SK-N-SH (cell line): ENCODE measurements around the gene MRPS30. TPM values are rescaled to one million over a fixed set of nuclear protein-coding genes. Genes with fewer than 3 reads are reported as not detected.

Experiments
- CTCF ChIA-PET: fragments of 300-600, 350-600 bp; formaldehyde crosslinking; extraction: SDS; loops from one replicate; lab custom pipeline; 2021; lab: Yijun Ruan, JAX
- POLR2A ChIA-PET: fragments of 350-600 bp; sonication (Branson Sonifier 250); formaldehyde crosslinking; extraction: SDS; loops from one replicate; lab custom pipeline; 2020; ENCODE audit warnings: antibody characterized with exemption, inconsistent platforms; lab: Yijun Ruan, JAX
- DNase-seq: peaks from one replicate; pipeline ENCODE4 v3.0.0; 2012
- H2AFZ ChIP-seq: fragments of 200-600 bp; sonication (generic); 2 replicates; pipeline ENCODE4 v1.8.1; 2016; ENCODE audit warnings: antibody characterized with exemption, mild to moderate bottlenecking, low read depth
- H3F3A ChIP-seq: fragments of 200-600 bp; sonication (generic); replicated peaks from 2 replicates; pipeline ENCODE3; 2016; ENCODE audit warnings: antibody characterized with exemption, mild to moderate bottlenecking; ENCODE audit not compliant: insufficient read depth
- H3K27ac ChIP-seq, 2 experiments: fragments of 200-500 bp in 1 of 2; fragments of 200-600 bp in 1 of 2; sonication (Bioruptor generic) in 1 of 2; sonication (generic), shearing (Covaris generic) in 1 of 2; 2 replicates each; pipeline versions ENCODE4 v1.5.1 to v1.6.1; 2014 to 2016; ENCODE audit warnings: low read depth in 2 of 2, inconsistent platforms in 1 of 2, low read length in 1 of 2, mild to moderate bottlenecking in 1 of 2, mixed read lengths in 1 of 2
- H3K27me3 ChIP-seq: fragments of 200-600 bp; sonication (generic), shearing (Covaris generic); 2 replicates; pipeline ENCODE4 v1.6.1; 2016; ENCODE audit warnings: mixed run types; ENCODE audit not compliant: insufficient read depth
- H3K36me3 ChIP-seq, 2 experiments: fragments of 200-500 bp in 1 of 2; fragments of 200-600 bp in 1 of 2; sonication (Bioruptor generic) in 1 of 2; sonication (generic) in 1 of 2; replicated peaks in 1 of 2; 2 replicates each; pipeline versions ENCODE3 to v1.5.1; 2014 to 2016; ENCODE audit warnings: low read length in 1 of 2, mild to moderate bottlenecking in 1 of 2; ENCODE audit not compliant: insufficient read depth in 2 of 2, control insufficient read depth in 1 of 2
- H3K4me1 ChIP-seq, 2 experiments: fragments of 200-500 bp in 1 of 2; fragments of 200-600 bp in 1 of 2; sonication (Bioruptor generic) in 1 of 2; sonication (generic), shearing (Covaris generic) in 1 of 2; 2 replicates each; pipeline versions ENCODE4 v1.5.1 to v1.6.1; 2014 to 2016; ENCODE audit warnings: low read depth in 1 of 2, low read length in 1 of 2, mixed run types in 1 of 2; ENCODE audit not compliant: insufficient read depth in 2 of 2, control insufficient read depth in 1 of 2
- H3K4me2 ChIP-seq: fragments of 200-600 bp; sonication (generic), shearing (Covaris generic); 2 replicates; pipeline ENCODE4 v1.6.1; 2017; ENCODE audit warnings: mixed run types
- H3K4me3 ChIP-seq, 2 experiments: fragments of 200-500 bp in 1 of 2; fragments of 200-600 bp in 1 of 2; sonication (Bioruptor generic) in 1 of 2; sonication (generic), shearing (Covaris generic) in 1 of 2; 2 replicates each; pipeline versions ENCODE4 v1.5.1 to v1.8.1; 2014 to 2016; ENCODE audit warnings: low read depth in 2 of 2, inconsistent platforms in 1 of 2, low read length in 1 of 2, mild to moderate bottlenecking in 1 of 2, mixed read lengths in 1 of 2, moderate library complexity in 1 of 2
- H3K79me2 ChIP-seq: fragments of 200-600 bp; sonication (generic); 2 replicates; pipeline ENCODE4 v1.8.1; 2017; ENCODE audit warnings: mild to moderate bottlenecking; ENCODE audit not compliant: insufficient read depth
- H3K9ac ChIP-seq: fragments of 200-600 bp; sonication (generic); 2 replicates; pipeline ENCODE4 v1.6.1; 2017; ENCODE audit warnings: mixed run types
- H3K9me2 ChIP-seq: fragments of 200-600 bp; sonication (generic); 2 replicates; pipeline ENCODE4 v1.6.1; 2017; ENCODE audit warnings: mixed run types
- H3K9me3 ChIP-seq: fragments of 200-600 bp; sonication (generic); 2 replicates; pipeline ENCODE4 v1.6.1; 2017; ENCODE audit warnings: mixed run types, mild to moderate bottlenecking, moderate library complexity
- H4K20me1 ChIP-seq: fragments of 200-600 bp; sonication (generic); 2 replicates; pipeline ENCODE4 v1.6.1; 2017; ENCODE audit warnings: mild to moderate bottlenecking, mixed run types; ENCODE audit not compliant: insufficient read depth
- CHD2 ChIP-seq: fragments of 150-350 bp; IDR thresholded peaks from 2 replicates; pipeline ENCODE4 v1.6.1; 2018; ENCODE audit warnings: low read length; ENCODE audit not compliant: partially characterized antibody
- CTCF ChIP-seq: fragments of 200-600 bp; sonication (generic); IDR thresholded peaks from 2 replicates; pipeline ENCODE4 v1.6.1; 2017; ENCODE audit warnings: antibody characterized with exemption, mild to moderate bottlenecking, moderate library complexity
- EP300 ChIP-seq, 2 experiments: IDR thresholded peaks; 2 replicates each; pipeline versions ENCODE4 v1.4.0 to v1.6.1; 2012; ENCODE audit warnings: borderline replicate concordance in 1 of 2, low read depth in 1 of 2, low read length in 1 of 2
- EZH2phosphoT487 ChIP-seq: fragments of 200-600 bp; sonication (generic); IDR thresholded peaks from 2 replicates; pipeline ENCODE4 v1.6.1; 2017; ENCODE audit warnings: low read depth, mixed run types, mild to moderate bottlenecking, antibody characterized with exemption, moderate library complexity, borderline replicate concordance
- FOSL2 ChIP-seq: IDR thresholded peaks from 2 replicates; pipeline ENCODE4 v1.4.0; 2012; ENCODE audit warnings: low read depth, mild to moderate bottlenecking, moderate library complexity, borderline replicate concordance
- FOXJ3 ChIP-seq: sonication (generic); formaldehyde crosslinking; IDR thresholded peaks from 2 replicates; pipeline ENCODE4 v1.5.1; 2020; ENCODE audit warnings: mild to moderate bottlenecking, missing genetic modification reagents
- FOXM1 ChIP-seq: IDR thresholded peaks from 2 replicates; pipeline ENCODE4 v1.4.0; 2012; ENCODE audit warnings: low read depth, mild to moderate bottlenecking
- GABPA ChIP-seq: IDR thresholded peaks from 2 replicates; pipeline ENCODE4 v1.4.0; 2012; ENCODE audit warnings: low read depth, mild to moderate bottlenecking
- GATA2 ChIP-seq: sonication (generic); formaldehyde crosslinking; IDR thresholded peaks from 2 replicates; pipeline ENCODE4 v1.5.0; 2020; ENCODE audit warnings: mild to moderate bottlenecking, missing genetic modification reagents
- IRF3 ChIP-seq: fragments of 150-350 bp; IDR thresholded peaks from 2 replicates; pipeline ENCODE4 v1.6.1; 2016; ENCODE audit warnings: mild to moderate bottlenecking, low read depth, low read length
- JUND ChIP-seq: IDR thresholded peaks from 2 replicates; pipeline ENCODE4 v1.4.0; 2012
- MEF2A ChIP-seq: IDR thresholded peaks from 2 replicates; pipeline ENCODE4 v1.4.0; 2012; ENCODE audit warnings: low read depth, borderline replicate concordance
- NFIC ChIP-seq: IDR thresholded peaks from 2 replicates; pipeline ENCODE4 v1.4.0; 2012; ENCODE audit warnings: borderline replicate concordance
- POLR2AphosphoS5 ChIP-seq: IDR thresholded peaks from 2 replicates; pipeline ENCODE4 v1.6.1; 2012; ENCODE audit warnings: low read depth, low read length
- RAD21 ChIP-seq: IDR thresholded peaks from 2 replicates; pipeline ENCODE4 v1.6.1; 2012; ENCODE audit warnings: mild to moderate bottlenecking, low read length
- RCOR1 ChIP-seq: fragments of 150-350 bp; IDR thresholded peaks from 2 replicates; pipeline ENCODE4 v1.6.1; 2017; ENCODE audit warnings: antibody characterized with exemption, low read length
- RXRA ChIP-seq: IDR thresholded peaks from 2 replicates; pipeline ENCODE4 v1.4.0; 2012; ENCODE audit warnings: low read depth, mild to moderate bottlenecking, borderline replicate concordance
- SIN3A ChIP-seq: IDR thresholded peaks from 2 replicates; pipeline ENCODE4 v1.6.1; 2012; ENCODE audit warnings: low read depth, mild to moderate bottlenecking, low read length, moderate library complexity, borderline replicate concordance
- SMC3 ChIP-seq: IDR thresholded peaks from 2 replicates; pipeline ENCODE4 v1.6.1; 2012; ENCODE audit warnings: low read depth, low read length, improper control_type of control experiment
- TCF12 ChIP-seq: IDR thresholded peaks from 2 replicates; pipeline ENCODE4 v1.4.0; 2012
- ZBTB33 ChIP-seq: IDR thresholded peaks from 2 replicates; pipeline ENCODE4 v1.4.0; 2012; ENCODE audit warnings: low read depth, borderline replicate concordance
- WGBS: methylation state at CpG from one replicate; pipeline ENCODE4 v1.1.6; 2017; ENCODE audit warnings: low lambda C conversion rate; 5-methylcytosine and 5-hydroxymethylcytosine counted together
- polyA plus RNA-seq, 3 experiments: library from polyadenylated mRNA; depleted of rRNA; stranded (reverse); fragments of >200 nt; gene quantifications; 2 replicates each; pipeline ENCODE4 v1.2.3, GENCODE V29; 2012

Gene MRPS30
- polyA plus RNA-seq, 1 of the 3 experiments (the other 2 are of a cell fraction) = 18.3 TPM

GRCh38 chr5:44769200-44769876, 39.4 kb upstream of the MRPS30 start:
- 23% methylated on average over 2 of the region's 2 CpGs for WGBS
- Histone ChIP-seq H3K79me2 (no peaks in the 10 kb centered on the region), H3K9me3 (no peaks in the 10 kb centered on the region), H3K4me3 (no peak overlapping the region), H3K27me3 (no peaks in the 10 kb centered on the region)
- CTCF ChIA-PET = no interaction called here
- TF ChIP-seq FOXJ3 (CRISPR knock-in tag) (no peak), SIN3A (no peak), GABPA (no peak), RCOR1 (no peak), GATA2 (CRISPR knock-in tag) (no peak), JUND (no peak), NFIC (no peak), POLR2AphosphoS5 (no peak), CHD2 (no peak), CTCF (no peak), EP300 (IDR thresholded peaks at IDR 0.05; ENCODE audit: borderline replicate concordance in 1 of 2, low read depth in 1 of 2, low read length in 1 of 2) (no peak)
- TF ChIP-seq, all 33 proteins: peak for 0
- Histone ChIP-seq H3K27ac (no peak overlapping the region), H3K4me2 (no peak overlapping the region), H3K4me1 (no peaks in the 10 kb centered on the region; a peak in 1 of 4 replicates), H3K36me3 (no peaks in the 10 kb centered on the region), H3F3A (no peaks in the 10 kb centered on the region), H2AFZ (no peak overlapping the region), H3K9ac (no peak overlapping the region), H3K9me2 (no peaks in the 10 kb centered on the region), H4K20me1 (no peaks in the 10 kb centered on the region)
- POLR2A ChIA-PET = no interaction called here
- DNase-seq = no peak

GRCh38 chr5:44769877-44770209, 38.9 kb upstream of the MRPS30 start:
- 61% methylated on average over 5 of the region's 5 CpGs for WGBS
- TF ChIP-seq TCF12 = no peak
- no peak for TF ChIP-seq CTCF
- TF ChIP-seq SIN3A = no peak
- TF ChIP-seq EZH2phosphoT487 = no peak
- no peak for TF ChIP-seq IRF3
- no peak for TF ChIP-seq NFIC
- no peak for TF ChIP-seq MEF2A
- no peak for TF ChIP-seq GABPA
- no peak for TF ChIP-seq RXRA
- no peak for TF ChIP-seq RAD21
- no peak for TF ChIP-seq FOXM1
- no peak for TF ChIP-seq ZBTB33
- no peak for TF ChIP-seq SMC3
- no peak for TF ChIP-seq FOSL2

More at GRCh38 chr5:44769877-44770209, 38.9 kb upstream of the MRPS30 start:
- Histone ChIP-seq H2AFZ (no peak overlapping the region), H3K27me3 (no peaks in the 10 kb centered on the region), H3K9ac (no peak overlapping the region), H3K4me2 (no peak overlapping the region), H3K27ac (no peak overlapping the region), H3K4me1 (no peaks in the 10 kb centered on the region; a peak in 1 of 4 replicates), H3K36me3 (no peaks in the 10 kb centered on the region), H3K79me2 (no peaks in the 10 kb centered on the region), H3K9me3 (no peaks in the 10 kb centered on the region), H3F3A (no peaks in the 10 kb centered on the region), H4K20me1 (no peaks in the 10 kb centered on the region), H3K9me2 (no peaks in the 10 kb centered on the region), H3K4me3 (no peak overlapping the region)
- POLR2A ChIA-PET = no interaction called here
- CTCF ChIA-PET = no interaction called here
- DNase-seq = no peak
